HG02623 (cell line): ENCODE results near the gene DSC1.
"Not testable (repeated sequence)": the region's sequence is repeated elsewhere in the genome, so short reads cannot be mapped to it uniquely, and the experiment has no call there.

ENCODE experiments used
- ATAC-seq: cut with Tn5 transposase; IDR thresholded peaks from one replicate; pipeline ENCODE4 v1.9.1; 2021; ENCODE audit warnings: moderate library complexity; ENCODE audit not compliant: unreplicated experiment

The DSC1 gene

GRCh38 chr18:31171144-31171839, 8.6 kb upstream of the DSC1 start:
- ATAC-seq: no peak

- no peak for ATAC-seq
Observed at GRCh38 chr18:31170335-31170734, 7.7 kb upstream of the DSC1 start.

- ATAC-seq: no peak
Observed at GRCh38 chr18:31162419-31162793, 250 bp downstream of the DSC1 start.

- no peak for ATAC-seq
Observed at GRCh38 chr18:31161757-31162418, 768 bp downstream of the DSC1 start.

- no peak for ATAC-seq
Observed at GRCh38 chr18:31156821-31157763, 5.6 kb downstream of the DSC1 start.

DNA sequence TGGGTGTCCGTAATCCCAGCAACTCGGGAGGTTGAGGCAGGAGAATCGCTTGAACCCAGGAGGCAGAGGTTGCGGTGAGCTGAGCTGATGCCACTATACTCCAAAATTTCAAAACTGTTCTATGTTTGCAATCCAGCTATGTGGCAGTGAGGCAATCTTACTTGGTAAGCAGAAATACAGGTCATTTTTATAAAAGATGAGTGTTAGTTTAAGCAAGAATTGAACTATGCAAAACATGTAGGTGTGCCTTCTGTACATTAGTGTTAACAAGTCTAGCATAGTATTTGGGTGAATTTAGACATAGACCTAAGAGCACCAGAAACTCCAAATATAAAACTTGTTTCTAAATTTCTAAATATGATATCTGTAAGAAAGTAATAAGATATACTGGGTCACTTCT, 7.2 kb downstream of the DSC1 start:
- no peak for ATAC-seq

- no peak for ATAC-seq
Observed at GRCh38 chr18:31154181-31154580, 8.5 kb downstream of the DSC1 start.

DNA sequence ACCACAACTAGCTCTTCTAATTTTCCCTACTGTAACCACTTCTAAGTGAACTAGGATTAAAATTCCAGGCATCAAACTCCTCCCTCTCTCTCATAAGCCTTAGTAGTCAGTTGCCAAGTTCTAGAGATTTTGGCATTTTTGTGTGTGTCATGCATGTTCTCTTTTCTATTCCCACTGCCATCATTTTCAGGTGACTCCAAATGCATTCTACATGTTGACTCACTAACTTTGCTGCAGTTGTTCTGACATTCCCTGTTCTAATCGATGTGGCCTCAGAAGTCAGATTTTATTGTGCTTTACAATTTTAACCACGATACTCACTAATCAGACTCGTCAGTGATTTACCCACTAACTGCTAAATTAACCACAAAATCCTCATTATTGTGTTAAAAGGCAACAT, 13.3 kb downstream of the DSC1 start:
- ATAC-seq: no peak

DNA sequence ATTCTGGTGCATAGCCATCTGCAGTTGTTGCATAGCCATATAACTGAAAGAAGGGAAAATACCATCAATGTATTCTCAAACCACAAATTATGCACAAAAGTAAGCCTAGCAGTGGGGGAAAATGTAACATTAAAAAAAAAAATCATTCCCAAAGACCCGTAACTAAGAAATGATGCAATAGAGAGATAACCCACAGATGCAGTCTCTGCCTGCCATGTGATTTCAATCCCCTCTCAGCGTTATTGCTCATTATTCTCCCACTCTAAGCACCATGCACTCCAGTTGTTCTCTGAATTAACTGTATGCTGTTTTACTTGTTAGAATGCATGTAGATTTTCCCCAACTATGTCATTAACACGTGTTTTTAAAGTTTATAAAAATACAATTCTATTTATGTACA, 14.1 kb downstream of the DSC1 start:
- ATAC-seq: no peak

DNA sequence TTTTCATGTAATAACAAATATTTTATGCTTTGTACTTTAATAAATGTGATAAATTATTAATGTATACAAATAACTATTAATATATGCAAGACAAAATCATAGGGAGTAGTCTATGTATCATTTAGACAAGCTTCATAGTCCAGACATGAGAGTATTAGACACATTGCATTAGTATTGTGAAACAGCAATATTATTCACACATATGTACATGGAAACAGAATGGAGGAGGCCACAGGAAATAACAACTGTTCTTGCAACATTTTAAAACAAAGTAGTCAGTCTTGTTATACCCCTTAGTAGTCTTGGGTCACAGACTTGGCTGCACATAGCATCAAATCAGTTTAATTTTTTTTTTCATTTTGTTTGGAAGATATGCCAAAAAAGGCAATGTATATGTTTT, 15.8 kb downstream of the DSC1 start:
- ATAC-seq: no peak

GRCh38 chr18:31143025-31143424, 19.6 kb downstream of the DSC1 start:
- no peak for ATAC-seq

DNA sequence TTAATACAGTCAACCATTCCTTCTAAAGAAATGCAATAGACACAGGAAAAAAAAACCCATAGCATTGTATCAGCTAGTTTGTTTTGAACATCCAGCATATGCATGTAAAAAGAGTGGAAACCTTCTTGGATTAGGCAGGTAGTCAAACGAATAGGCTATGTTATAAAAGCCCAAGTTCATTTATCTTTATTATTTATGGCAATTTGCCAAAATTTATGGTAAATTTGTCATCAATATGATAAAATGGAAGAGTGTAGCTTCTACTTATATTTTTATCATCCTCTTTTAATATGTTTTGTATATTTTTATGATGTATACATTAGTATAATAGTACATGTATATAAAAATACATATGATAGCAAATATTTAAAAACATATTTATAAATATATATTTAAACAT, 23.9 kb downstream of the DSC1 start:
- ATAC-seq: no peak

DNA sequence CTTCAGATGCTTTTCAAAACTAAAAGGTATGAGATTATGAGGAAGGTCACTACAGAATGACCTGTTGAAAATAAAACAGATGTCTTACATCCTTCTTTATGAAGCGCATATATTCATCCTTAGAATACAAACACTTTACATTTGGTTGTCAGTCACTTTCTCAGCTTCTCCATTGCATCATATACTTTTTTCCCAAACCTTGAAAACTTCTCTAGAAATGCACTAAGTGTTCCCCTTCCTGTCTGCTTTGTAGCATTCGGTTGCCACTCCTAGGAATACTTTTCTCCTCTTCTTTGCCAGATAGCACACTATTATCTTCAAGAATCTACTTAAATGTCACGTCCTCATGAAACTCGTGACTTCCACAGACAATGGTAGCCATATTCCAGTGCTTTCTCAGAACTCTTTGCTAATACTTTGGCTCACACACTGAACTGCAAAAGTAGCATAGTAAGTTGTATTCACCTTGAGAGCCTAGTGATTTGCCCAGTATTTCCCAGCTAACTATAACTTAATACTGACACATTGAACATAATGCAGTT, 27.6 kb downstream of the DSC1 start:
- ATAC-seq: no peak

DNA sequence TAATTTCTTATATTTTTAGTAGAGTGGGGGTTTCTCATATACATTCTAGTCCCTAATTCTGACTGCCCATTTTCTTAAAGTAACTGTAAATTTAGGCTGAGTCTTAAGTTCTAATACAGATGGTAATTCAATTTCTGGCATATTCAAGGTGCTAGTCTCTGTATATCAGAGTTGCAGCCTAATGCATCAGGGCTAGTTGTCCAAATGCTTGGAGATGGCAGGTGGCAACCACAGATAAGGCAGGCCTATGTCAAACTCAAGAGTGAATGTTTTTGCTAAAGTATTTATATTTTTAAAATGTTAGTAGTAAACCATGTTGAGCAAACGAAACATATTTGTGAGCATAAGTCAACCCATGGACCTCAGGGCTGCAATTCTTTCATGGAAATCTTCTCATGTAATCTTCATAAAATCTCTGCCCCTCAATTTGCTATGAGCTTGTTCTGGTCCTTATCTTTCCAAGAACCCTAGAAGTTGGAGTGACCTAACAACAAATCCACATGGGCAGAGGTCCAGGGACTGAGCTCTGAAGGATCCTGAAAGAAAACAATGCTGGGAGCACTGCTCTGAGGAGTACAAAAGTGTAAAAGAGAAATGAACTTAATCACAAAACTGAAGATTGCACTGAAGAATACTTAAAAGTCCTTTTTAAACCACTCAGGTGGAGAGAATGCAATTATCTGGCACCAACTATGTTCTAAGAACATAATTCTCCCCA, 33.1 kb downstream of the DSC1 start:
- no peak for ATAC-seq

- no peak for ATAC-seq
Observed at GRCh38 chr18:31125878-31126277, 36.8 kb downstream of the DSC1 start.

GRCh38 chr18:31123125-31123524, 39.5 kb downstream of the DSC1 start:
- not testable (repeated sequence) for ATAC-seq

DNA sequence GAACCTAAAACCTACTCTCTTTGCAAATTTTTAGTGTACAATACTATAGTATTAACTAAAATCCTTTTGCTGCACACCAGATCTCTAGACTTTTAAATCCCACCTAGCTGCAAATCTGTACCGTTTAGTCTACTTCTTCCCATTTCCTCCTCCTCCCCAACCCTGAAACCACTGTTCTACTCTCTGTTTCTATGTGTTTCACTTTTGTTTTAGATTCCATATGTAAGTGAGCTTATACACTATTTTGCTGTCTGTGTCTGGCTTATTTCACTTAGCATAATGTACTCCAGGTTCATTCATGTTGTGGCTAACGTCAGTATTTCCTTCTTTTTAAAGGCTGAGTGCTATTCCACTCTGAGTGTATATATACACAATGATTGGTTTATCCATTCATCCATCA, 42.1 kb downstream of the DSC1 start:
- no peak for ATAC-seq

DNA sequence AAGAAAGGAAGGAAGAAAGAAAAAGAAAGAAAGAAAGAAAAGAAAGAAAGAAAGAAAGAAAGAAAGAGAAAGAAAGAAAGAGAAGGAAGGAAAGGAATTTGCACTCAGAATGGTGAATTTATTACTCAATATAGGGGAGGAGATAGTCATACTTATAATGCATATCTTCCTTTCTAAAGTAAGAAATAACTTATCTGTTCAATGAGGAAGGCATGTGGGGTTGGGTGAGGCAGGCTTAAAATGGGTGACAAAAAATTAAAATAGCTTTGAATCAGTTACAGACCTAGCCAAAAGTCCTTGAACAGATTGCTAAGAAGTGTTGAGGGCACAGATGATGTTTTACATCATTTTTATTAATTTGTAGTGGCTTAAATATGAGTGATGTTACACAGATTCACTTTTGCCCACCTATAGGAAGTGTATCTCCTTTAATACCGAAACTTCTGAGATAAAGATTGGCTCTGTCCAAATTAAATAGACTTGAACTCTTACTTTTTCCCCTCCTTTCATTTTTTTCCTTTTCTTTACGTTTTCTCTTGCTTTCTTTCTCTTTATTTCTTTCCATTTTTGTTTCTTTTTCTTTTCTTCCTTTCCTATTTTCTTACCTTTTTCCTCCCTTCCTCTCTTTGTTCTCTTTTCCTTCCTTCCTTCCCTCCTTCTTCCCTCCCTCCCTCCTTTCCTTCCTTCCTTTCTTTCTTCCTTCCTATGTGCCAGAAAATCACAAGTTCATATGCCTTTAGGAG, 45.6 kb downstream of the DSC1 start:
- ATAC-seq: no peak

GRCh38 chr18:31112804-31113203, 49.9 kb downstream of the DSC1 start:
- no peak for ATAC-seq

DNA sequence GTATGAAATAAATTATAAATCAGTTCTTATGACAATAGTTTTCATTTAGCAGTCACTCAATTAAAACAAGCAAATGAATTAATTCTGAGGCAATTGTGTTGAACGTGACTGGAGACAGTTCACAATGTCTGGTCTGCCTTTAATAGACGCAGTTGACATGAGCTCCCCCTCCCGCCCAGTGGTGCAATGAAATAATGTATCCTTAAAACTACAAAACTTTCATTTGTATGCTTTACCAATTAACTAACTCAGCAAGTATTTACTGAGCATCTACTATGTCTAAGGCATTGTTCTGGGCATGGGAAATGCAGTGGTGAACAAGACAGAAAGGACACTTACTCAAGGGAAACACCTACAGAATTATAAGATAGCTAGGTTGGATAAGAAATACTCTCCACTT, 56.9 kb downstream of the DSC1 start:
- ATAC-seq: no peak
